Hepatocyte (in vitro differentiated cells): Measurements from ENCODE around the gene HIP1.

ENCODE experiments used
- EZH2 ChIP-seq: fragments of 200-600 bp; sonication (generic); IDR thresholded peaks from 2 replicates; pipeline ENCODE4 v1.6.1; 2016; ENCODE audit warnings: antibody characterized with exemption, mild to moderate bottlenecking, borderline replicate concordance
- TF ChIP-seq, protein P1 (sequence below): fragments of 200-600 bp; sonication (generic); IDR thresholded peaks from 2 replicates; pipeline ENCODE4 v1.5.1; 2016; ENCODE audit warnings: antibody characterized with exemption, mild to moderate bottlenecking; ENCODE audit not compliant: poor library complexity

DNA sequence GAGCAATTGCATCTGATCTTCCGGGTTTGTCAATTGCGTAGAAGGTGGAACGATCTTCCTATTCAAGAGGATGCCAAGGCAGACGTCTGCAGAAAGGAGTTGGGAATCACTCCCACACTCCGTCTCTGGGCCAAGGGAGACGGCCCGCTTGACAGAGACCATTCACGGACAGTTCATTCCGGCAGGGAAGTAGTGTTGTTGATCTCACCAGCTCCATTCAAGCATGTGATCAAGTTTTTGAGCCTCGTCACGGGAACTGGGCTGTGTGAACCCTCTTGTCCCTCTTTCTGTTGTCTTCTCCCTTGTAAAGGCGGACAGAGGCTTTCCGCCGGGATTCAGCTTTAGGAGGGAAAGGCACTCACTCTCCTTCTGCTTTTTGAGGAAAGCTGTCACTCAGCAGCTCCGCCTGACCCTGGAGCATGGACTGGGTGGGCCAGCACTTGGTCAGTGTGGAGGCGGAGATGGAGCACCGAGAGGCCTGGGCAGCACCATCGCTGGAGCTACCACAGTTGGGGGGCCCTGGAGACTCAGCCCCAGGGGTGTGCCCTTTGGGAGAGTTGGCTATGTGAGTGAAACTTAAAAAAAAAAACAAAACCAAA, 201.7 kb downstream of the HIP1 start:
- TF ChIP-seq, protein P1, sequence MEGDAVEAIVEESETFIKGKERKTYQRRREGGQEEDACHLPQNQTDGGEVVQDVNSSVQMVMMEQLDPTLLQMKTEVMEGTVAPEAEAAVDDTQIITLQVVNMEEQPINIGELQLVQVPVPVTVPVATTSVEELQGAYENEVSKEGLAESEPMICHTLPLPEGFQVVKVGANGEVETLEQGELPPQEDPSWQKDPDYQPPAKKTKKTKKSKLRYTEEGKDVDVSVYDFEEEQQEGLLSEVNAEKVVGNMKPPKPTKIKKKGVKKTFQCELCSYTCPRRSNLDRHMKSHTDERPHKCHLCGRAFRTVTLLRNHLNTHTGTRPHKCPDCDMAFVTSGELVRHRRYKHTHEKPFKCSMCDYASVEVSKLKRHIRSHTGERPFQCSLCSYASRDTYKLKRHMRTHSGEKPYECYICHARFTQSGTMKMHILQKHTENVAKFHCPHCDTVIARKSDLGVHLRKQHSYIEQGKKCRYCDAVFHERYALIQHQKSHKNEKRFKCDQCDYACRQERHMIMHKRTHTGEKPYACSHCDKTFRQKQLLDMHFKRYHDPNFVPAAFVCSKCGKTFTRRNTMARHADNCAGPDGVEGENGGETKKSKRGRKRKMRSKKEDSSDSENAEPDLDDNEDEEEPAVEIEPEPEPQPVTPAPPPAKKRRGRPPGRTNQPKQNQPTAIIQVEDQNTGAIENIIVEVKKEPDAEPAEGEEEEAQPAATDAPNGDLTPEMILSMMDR, result no peak
- no peak for TF ChIP-seq EZH2
